ENCODE measurements around the gene AGT.

- TF ChIP-seq CTCF (conservative IDR thresholded peaks at IDR 0.05 in 1 of 2, IDR thresholded peaks at IDR 0.05 in 1 of 2; ENCODE audit: extremely low read depth in 1 of 2, insufficient read depth in 1 of 2, low read depth in 1 of 2, low read length in 2 of 2) (no peak), EZH2 (IDR thresholded peaks at IDR 0.05; ENCODE audit: borderline replicate concordance, low read length) (no peak)
These were observed 30.0 kb upstream of the AGT start for GRCh38 chr1:230743899-230744298.
